ENCODE data around the gene JADE2.
A peak's percentile ranks its signal among the peaks of the same experiment; 100 is the strongest.
"Not testable (repeated sequence)": the region's sequence is repeated elsewhere in the genome, so short reads cannot be mapped to it uniquely, and the experiment has no call there.

JADE2 gene

DNA sequence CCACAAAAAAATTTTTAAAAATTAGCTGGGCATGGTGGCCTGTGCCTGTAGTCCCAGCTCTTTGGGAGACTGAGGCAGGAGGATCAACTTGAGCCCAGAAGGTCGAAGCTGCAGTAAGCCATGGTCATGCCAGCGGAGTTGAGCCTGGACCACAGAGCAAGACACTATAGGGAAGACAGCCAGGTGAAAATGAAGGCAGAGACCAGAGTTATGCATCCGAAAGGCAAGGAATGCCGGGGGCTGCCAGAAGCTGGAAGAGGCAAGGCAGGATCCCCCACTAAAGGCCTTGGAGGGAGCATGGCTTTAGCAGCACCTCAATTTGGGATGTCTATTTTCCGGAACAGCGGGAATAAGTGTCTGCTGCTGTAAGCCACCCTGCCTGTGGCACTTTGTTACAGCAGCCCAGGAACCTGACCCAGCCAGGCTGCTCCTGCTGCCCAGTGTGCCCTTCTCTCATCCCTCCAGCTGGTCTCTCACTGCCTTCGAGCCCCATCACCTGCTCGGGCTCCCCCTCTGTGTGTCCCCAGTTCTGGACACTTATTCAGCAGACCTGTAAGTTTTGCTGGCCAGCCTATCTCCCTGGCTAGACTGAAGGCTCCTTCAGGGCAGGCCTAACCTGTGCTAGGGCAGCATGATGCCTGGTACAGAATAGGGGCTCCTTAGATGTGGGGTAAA, 16.8 kb upstream of the JADE2 start:
- DNase-seq: no peak

DNA sequence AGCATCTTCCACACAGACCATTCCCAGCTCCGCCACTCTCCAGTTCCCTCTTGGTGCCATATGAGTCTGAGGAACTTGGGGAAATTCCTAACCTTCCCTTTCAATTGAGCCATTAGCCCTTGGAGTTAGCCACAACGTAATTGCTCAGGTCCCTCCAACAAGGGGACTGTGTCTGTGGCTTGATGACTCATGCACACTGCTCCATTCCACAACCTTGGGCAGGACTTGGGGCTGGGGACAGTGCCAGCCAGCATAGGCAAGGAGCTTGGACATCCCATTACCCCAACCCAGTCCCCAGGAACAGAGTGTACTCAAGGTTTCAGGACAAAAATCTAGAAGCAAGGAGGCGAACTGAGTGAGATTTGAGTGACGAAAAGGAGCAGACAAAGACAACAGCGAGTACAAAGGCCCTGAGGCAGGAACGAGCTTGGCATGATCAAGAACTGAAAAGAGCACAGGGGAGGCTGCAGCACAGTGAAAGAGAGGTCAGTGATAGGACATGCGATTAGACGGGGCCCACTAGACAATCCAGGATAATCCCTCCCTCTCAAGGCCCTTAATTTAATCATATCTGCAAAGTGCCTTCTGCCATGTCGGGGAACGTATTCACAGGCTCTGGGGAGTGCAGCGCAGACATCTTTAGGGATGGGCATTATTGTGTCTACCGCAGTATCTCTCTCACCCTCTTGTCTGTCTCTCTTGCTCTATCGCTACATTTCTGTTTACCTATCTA, 16.0 kb upstream of the JADE2 start:
- DNase-seq: no peak

DNA sequence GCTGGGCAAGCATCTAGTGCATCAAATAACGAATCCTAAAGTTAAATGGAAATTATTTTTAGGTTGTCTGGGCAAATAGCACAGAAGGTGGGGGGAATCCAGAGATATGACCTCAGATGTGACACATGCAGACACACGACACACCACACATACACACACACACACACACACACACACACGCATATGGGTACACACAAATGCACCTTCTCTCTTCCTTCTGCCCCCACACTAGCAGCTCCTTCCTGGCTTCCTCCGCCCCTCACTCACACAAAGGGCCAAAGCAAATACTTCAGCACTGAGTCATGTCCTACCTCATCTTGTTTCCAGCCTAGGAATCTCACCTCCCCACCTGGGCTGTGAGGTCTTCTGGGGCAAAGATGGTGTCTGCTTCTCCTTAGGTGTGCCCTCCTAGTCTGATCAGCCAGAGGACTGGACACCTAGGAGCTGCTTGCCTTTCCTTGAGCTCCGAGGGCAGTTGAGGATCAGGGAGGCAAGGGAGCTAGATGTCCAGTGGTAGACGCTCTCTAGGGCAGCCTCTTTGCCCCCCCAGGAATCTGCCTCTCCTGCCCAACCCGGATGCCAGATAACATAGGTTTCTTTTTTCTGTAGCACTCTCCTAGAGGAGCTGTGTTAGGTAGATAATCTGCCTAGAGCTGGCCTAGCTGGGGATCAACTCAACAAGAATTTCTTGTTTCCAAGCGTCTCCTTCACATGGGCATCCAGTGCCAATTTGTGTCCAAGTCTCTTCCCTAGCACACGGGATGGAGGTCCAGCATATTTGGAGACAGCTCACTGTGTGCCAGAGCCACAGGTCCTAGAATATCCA, 14.3 kb upstream of the JADE2 start:
- DNase-seq: no peak

DNA sequence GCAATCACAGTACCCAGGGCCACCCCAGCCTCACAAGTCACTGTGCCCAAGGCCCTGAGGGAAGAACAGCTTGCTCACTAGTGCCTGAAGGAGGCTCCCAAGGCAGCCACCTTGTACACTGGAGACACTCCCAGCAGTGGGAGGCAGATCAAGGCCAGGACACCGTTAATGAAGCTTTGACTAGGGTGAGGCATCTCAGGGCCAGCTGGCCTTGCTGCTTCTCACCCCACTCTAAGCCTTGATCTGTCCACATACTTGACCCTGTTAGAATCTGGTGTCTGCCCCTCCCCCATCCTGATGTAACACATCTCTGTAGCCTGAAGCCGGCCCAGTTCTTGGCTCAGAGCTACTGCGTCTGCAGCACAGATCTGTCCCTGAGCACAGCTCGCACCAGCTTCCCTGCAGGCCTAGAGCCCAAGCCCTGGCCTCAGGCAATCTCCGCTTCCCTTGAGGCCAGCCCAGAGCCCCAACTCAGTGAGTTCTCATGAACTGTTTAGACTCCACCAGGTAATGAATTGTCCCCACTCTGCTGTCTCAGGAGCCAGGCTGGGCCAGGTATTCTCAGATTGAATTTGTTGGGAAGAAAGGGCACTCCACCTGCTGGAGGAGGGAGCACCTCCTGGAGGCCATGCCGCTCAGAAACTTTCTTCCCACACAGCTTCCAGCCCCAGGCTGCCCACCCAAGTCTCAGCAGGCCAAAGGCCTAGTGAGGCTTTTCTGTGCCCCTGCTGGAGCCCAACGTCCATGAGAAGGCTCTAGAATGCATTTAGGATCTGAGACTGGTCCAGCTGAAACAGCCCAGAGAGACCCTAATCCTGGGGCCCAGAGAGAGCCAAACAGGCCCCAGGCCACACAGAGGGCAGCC, 13.4 kb upstream of the JADE2 start:
- DNase-seq: no peak

DNA sequence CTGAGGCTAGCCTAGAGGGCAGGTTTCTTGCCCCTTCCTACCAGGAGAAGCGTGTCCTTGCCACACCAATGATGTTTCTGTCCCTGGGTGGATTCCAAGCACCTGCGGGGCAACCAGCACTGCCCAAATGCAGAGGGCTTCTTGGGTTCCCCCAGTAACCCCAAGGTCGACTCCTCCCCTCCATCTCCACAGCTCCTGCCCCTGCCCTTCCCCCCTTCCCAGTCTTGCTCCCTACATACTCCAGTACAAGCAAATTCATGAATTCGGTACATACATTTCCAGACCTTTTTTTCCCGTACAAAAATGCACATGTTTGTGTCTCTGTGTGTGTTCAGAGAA, 12.8 kb upstream of the JADE2 start:
- no peak for DNase-seq

DNA sequence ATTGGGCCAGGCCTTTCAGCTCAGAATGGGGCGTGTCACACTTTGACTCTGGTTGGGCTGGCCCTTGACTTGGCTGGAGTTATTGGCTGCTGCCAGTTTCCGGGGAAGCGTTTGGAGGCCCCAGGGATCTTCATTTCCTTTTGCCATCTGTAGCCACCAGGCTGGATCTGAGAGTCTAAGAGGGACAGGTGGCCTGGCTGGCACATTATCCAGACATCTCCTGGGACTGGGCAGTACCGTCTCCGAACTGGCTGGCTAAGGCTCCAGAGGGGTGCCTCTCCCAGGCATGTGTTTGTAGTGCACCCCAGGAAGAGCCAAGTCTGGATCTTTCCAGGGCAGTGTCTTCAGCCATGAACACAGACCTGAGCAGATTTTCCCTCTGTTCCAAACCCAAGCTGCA, 9.7 kb upstream of the JADE2 start:
- no peak for DNase-seq

DNA sequence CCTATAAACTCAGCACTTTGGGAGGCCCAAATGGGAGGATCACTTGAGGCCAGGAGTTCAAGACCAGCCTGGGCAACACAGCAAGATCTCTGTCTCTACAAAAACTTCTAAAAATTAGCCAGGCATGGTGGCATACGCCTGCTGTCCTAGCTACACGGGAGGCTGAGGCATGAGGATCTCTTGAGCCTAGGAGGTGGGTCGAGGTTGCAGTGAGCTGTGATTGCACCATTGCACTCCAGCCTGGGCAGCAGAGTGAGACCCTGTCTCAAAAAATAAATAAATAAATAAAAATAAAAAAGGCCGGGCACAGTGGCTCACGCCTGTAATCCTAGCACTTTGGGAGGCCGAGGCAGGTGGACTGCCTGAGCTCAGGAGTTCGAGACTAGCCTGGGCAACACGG, 8.5 kb upstream of the JADE2 start:
- not testable (repeated sequence) for DNase-seq

DNA sequence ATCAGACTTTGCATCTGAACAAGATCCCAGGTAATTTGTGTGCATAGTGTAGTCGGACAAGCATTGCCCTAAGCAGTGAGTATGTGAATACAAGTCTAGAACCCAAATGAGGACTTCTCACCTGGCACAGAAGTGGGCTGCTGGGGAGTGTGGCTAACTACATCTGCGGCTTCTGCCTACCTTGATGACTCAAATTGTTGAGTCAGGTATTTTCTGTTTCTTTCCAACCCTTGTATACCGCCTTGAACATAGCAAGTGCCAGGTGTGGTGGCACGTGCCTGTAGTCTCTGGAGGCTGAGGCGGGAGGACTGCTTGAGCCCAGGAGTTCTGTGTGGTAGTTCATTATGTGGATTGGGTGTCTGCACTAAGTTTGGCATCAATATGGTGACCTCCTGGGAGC, 7.9 kb upstream of the JADE2 start:
- no peak for DNase-seq

DNA sequence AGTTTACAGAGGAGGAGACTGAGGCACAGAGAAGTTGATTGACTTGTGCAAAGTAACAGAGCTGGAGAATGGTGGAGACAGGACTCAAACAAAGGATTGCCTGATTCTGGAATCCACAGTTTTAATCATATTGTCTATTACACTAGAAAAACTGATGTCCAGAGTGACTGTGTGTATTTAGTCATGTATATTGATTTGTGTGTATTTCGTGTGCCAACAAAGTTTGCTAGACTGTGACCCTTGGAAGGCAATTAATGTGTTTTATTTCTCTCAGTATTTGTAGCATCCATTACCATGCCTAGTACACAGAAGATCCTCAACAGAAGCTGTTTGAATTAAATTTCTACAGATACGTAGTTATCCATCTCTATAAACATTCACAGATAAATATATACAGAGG, 5.5 kb upstream of the JADE2 start:
- DNase-seq: no peak

DNA sequence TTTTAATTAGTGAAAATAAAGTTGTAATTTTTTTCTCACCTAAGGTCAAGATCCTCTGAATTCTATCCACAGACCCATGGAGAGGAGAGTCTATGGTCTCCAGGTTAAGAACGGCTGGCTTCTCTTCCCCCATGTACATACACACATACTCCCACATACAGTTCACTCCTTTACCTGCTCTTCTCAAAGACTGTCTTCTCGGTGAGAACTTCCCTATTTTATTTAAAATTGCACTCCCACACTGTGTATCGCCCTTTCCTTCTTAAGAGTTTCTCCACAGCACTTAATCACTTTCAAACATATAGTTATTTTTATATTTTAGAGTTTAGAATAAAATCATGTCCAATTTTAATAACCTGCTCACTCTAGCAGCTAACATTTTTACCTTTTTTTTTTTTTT, 3.6 kb upstream of the JADE2 start:
- peak; percentile 23 for DNase-seq

DNA sequence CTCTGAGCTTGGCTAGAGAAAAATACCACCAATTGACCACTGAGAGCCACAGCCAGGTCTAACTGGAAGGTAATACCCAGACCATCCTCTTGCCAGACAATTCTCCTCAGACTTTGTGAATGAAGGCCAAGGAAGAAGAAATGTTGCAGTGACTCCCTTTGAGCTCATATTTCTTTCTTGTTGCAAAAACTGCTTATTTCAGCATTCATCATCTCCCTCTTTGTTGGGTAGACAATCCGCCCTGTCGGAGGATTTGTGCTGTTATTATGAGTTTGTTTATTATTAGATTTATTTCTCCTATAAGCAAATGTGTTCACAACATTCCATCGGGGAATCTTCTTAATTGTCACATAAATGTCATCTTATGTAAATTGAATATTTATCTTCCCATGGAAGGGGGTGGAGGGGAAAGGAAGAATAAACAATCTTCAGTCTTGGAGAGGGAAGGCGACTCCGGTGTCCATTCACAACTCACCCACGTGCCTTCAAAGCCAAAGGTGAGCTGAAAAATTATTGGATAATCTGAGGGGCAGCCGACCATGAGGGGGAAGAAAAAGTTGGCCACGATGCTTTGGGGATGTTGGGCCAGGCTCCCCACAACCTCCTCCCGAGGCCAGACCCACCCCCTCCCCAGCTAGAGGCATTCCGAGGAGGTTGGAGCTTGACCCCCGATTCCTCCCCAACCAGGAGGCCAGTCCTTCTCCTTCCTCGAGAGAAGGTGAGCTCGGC, 1.8 kb upstream of the JADE2 start:
- DNase-seq: no peak

DNA sequence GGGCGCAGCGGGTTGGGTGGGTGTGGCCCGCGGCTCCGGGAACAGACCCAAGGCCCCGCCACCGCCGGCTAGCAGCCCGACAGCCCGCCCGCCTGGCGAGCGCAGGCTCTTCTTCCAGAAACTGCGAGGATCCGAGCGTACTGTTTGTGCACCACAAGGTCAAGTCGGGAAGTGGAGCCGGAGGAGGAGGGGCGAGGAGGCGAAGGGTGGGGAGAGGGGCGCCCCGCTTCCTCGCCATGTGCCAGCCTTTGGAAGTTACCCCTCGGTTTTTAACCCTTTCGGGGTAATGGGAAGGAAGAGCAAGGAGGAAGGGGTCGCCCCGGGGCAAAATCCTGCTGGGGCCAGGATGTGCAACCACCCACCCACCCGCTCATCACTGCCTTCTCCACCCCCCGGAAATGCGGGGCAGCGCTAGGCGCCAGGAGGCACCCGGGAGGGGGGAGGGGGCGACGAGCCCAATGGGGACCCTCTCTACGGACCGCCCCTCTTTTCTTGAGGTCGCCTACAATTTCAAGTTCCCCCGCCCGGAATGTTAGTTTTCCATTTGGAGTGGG, 1.1 kb upstream of the JADE2 start:
- DNase-seq: no peak

DNA sequence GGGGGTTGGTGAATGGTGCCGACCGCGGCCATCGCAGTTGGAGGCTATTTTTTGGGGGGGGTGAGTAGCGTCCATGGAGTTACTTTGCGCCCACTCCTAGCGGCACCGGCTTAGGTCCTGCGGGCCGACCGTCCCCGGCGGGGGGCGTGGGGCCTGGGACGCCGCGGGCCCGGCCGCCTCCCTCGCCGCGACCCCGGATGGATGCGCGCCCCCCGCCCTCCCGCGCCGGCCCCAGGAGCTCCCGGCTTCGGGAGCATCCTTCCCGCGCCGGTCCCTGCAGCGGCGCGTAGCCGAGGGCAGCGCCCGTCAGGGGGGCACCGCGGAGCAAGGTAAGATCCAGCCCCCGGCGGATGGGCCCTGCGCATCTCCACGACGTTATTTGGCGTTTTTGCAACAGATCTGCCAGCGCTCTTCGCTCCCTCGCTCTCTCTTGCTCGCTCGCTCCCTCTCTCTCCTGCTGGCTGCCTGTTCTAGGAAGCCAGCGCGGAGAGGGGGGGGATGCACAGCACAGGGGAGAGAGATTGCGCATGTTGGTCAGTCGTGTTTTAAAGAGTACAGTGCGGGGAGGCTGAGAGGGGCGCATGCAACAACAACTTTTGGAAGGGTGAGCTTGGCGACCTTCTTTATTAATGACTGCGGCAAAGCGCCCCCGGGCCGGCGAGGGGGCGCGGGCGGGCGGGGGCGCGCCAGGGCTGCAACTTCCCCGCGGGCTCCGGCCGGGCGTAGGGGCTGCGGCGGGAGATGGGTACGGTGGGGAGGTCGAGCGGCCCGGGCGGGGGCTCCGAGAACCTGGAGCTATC, 413 bp downstream of the JADE2 start:
- DNase-seq: no peak

DNA sequence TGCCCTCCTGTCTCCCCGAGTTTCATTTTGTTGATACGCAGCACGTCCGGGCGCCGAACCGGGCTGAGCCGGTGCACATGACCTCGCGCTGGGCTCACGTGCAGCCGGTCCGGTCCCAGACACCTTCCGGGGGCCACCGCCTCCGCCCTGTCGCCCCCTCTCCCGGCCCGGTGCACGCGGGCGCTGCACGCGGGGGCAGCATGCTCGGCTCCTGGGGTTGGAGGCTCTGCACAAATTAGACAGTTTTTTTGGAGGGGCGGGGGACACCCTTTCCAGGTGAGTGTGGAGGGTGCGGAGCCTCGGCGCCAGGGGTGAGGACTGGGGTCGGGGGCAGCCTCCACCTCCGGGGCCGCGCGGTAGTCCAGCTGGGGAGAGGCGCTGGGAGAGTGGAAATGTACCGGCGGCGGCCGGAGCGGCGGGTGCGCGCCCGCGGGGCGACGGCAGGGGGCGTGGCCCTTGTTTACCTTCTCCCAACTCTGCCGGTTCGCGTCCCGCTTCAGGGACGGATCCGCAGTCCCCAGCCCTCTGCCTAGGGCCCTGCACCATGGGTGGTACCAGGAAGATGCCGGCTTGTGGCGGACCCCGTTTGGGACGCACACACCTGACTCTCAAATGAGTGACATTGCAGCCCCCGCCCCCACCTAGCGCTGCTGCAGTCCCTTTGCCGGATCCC, 1.1 kb downstream of the JADE2 start:
- DNase-seq: no peak

DNA sequence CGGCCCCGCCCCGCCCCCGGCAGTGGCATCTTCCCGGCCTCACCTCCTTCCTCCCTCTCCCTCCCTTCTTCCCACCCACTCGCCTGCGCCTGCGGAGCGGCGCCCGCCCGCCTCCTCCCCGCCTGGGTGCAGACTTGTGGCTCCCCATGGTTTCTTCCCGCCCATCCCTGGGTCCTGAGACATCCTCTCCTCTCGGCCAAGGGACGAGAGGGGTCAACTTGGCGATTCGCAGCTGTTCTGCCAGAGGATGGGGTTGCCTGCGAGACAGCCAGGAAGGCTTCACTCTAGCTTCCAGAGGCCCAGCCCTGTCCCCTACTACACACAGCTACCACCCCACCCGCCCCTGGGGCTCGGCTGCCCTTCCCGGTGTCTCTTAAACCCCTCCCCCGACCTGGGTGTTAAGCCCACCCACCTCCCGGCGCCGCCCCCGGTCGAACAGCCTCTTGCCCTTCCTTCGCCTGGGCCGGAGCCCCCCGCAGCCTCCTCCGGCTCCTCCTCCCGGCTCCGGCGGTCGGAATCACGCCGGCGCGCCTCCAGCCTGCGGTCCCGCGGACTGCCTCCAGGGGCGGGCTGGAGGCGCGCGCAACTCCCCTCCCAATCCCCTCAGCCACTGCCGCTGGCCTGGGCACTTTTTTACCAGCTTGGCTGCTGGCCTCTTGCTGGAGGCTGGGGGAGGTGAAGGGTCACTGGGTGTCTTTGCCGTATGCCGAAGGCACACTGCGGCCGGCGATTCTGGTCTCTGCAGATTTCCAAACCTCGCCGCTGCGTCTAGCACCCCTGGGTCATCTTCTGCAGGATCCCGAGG, 1.9 kb downstream of the JADE2 start:
- DNase-seq: peak; percentile 23

DNA sequence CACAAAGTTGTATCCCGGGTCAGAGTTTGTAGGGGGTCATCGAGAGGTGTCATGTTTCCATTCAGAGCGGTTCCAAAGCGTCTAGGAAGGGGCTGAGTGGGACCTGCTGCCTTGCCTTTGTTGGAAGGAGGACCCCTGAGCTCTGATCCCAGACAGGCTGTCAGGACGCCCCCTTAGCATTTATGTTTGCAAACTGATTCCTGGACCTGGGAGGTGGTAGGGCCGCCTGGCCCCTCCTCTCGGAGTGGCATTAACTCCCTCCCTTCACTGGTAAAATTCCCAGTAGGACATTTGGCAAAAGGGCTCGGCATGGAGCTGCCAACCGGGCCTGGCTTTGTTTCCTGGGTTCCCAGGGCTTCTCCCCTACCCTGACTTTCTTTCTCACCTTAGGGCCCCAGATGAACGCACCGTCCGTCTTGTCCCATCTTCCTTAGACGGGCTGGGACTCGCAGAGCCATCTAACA, 2.5 kb downstream of the JADE2 start:
- DNase-seq: no peak

DNA sequence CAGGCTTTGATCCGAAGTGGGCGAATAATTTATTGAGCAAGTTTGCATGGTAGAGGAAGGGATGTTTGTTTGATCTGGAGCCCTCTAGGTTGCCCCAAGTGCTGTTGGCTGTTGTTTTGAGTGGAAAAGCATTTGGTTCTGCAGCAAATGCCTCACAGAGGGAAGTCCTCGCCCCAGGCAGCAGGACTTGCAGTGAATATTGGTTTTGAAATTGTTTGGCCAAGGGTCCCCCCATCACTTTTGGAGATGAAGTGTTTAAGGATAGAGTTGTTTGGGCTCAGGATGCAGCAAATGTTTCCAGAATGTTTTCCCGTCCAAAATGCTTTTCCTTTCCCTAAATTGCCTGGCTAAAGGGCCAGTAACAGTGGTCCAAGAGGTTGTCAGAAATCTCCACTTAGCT, 3.1 kb downstream of the JADE2 start:
- DNase-seq: no peak

DNA sequence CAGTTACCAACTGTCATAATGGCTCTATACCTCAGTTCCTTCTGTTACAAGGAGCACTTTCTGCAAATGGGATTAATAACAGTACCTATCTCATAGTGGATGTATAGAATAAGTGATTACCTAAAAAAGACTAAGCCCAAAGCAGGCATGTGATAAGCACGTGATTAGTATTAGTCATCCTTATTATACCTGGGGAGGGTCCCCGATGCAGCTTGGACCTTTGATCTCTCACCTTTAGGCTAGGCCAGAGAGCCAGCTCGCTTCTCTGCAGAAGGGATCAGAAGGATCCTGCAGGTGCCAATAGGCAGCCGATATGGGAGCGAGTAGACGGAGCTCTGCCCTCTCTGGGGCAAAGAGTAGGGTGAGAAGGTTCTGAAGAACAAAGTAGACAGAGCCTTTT, 4.0 kb downstream of the JADE2 start:
- DNase-seq: no peak

DNA sequence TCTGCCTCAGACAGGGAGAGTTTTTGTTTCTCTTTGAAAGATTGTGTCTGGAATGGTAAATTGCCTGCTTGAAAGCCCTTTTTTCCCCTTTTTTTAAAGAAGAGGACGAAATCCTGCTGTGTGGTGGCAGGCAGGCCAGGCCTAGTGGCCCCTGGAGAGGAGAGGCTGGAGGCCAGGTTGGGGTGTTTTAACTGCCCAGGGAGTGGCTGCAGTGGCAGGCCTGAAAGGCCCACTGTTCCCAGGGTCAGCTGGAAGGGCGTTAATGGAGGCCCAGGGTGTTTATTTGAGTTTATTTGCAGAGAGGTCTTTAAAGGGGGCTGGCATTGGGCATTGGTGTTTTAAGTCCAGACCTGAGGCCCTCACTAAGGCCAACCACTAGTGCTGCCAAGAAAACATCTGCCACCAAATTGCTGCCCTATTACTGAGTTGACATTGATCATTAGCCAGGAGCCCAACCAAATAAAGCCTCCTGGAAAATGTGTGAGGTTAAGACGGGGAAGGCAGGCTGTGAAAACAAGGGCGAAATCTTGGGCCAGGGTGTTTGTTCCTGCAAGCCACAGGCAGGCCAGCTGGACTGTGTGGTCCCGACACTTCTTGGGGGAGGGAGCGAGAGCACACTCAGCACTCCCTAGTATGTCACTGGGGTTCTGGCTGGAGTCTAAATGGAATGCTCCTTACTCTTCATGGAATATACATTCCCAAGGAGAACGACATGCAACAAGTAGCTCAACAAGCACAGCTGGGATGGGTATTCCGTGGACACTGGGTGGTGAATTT, 5.0 kb downstream of the JADE2 start:
- no peak for DNase-seq

Data from SIG-M5 (cell line).